Gastrocnemius medialis (tissue), 4 donors: Measurements from ENCODE around the gene TERT. TPM values are rescaled to one million over a fixed set of nuclear protein-coding genes. Genes with fewer than 3 reads are reported as not detected.
"Not testable (repeated sequence)": the region's sequence is repeated elsewhere in the genome, so short reads cannot be mapped to it uniquely, and the experiment has no call there.

ENCODE experiments used
- ATAC-seq, 2 donors: fragments of 150-250 bp; one replicate each; pipeline ENCODE4 v1.9.1; 2016
- DNase-seq, 2 donors: peaks; one replicate each; pipeline ENCODE4 v3.0.0-alpha.2; 2019
- H3K27ac ChIP-seq, 4 donors: fragments of 200-600 bp; sonication (generic); 1 replicate in 1 of 4; 2 replicates in 3 of 4; pipeline ENCODE4 v1.5.1; 2016 to 2018; ENCODE audit warnings: mild to moderate bottlenecking in 2 of 4, moderate library complexity in 1 of 4
- H3K27me3 ChIP-seq, 3 donors: fragments of 200-600 bp; sonication (generic) in 2 of 3; 1 replicate in 1 of 3; 2 replicates in 2 of 3; pipeline versions ENCODE4 v1.5.1 to v1.6.0; 2016 to 2019; ENCODE audit warnings: mild to moderate bottlenecking in 1 of 3, moderate library complexity in 1 of 3
- H3K36me3 ChIP-seq, 2 donors: fragments of 200-600 bp; sonication (generic) in 1 of 2; one replicate each; pipeline ENCODE4 v1.5.1; 2017 to 2018
- H3K4me1 ChIP-seq, 2 donors: fragments of 200-600 bp; sonication (generic) in 1 of 2; one replicate each; pipeline ENCODE4 v1.5.1; 2016 to 2017; ENCODE audit warnings: mild to moderate bottlenecking in 2 of 2
- H3K4me3 ChIP-seq, 4 donors: fragments of 200-600 bp; sonication (generic) in 3 of 4; 1 replicate in 1 of 4; 2 replicates in 3 of 4; pipeline ENCODE4 v1.5.1; 2016 to 2019; ENCODE audit warnings: mild to moderate bottlenecking in 2 of 4
- H3K9me3 ChIP-seq, 3 donors: fragments of 200-600 bp; sonication (generic) in 2 of 3; 1 replicate in 1 of 3; 2 replicates in 2 of 3; pipeline ENCODE4 v1.5.1; 2016 to 2019
- CTCF ChIP-seq, 5 experiments: fragments of 450-650 bp in 3 of 5; fragments of 200-600 bp in 2 of 5; sonication (generic) in 2 of 5; IDR thresholded peaks in 4 of 5; conservative IDR thresholded peaks in 1 of 5; 1 replicate in 4 of 5; 2 replicates in 1 of 5; pipeline ENCODE4 v1.5.1; 2016 to 2019; ENCODE audit warnings: antibody characterized with exemption in 5 of 5, mild to moderate bottlenecking in 3 of 5, moderate library complexity in 3 of 5
- POLR2A ChIP-seq, 2 donors: fragments of 450-650 bp; IDR thresholded peaks; one replicate each; pipeline ENCODE4 v1.6.1; 2017; ENCODE audit warnings: antibody characterized with exemption in 2 of 2, mild to moderate bottlenecking in 2 of 2, moderate library complexity in 2 of 2
- in situ Hi-C, 4 donors: fragments of 200-750 bp; cut with MboI; loops; one replicate each; pipeline versions ENCODE4 v1.15.0 to v1.8.0; 2017; ENCODE audit warnings: low sequenced_read_pairs in 4 of 4
- intact Hi-C: fragments of 100-400 bp; cut with DNase I; formaldehyde crosslinking; loops from one replicate; pipeline ENCODE4 v1.15.1; 2023; ENCODE audit warnings: low total_unique reads
- total RNA-seq, 4 donors: library from RNA; depleted of rRNA; stranded (reverse); fragments of >200 nt; gene quantifications; one replicate each; pipeline versions ENCODE4 v1.1.0 to v1.2.3, GENCODE V29; 2016

Gene TERT
- total RNA-seq, 4 donors from 2014 or later, result not detected

- no peaks in the 10 kb centered on the region for H3K36me3 ChIP-seq
- DNase-seq (no peak), ATAC-seq (no peak)
- H3K27ac ChIP-seq, result no peak overlapping the region
- H3K4me3 ChIP-seq, result no peak overlapping the region
- in situ Hi-C loops (no loop called here), intact Hi-C loops (no loop called here)
- H3K9me3 ChIP-seq, result no peaks in the 10 kb centered on the region
- no peak for TF ChIP-seq CTCF (IDR thresholded peaks at IDR 0.05 in 4 of 5, conservative IDR thresholded peaks at IDR 0.05 in 1 of 5)
- no peak for TF ChIP-seq POLR2A (IDR thresholded peaks at IDR 0.05)
- H3K4me1 ChIP-seq, result no peaks in the 10 kb centered on the region
- peaks cover 9 to 36% (median 22%) of the 10 kb centered on the region in 3 donors for H3K27me3 ChIP-seq
Observed at GRCh38 chr5:1291611-1292080, 3.2 kb downstream of the TERT start.

GRCh38 chr5:1290956-1291355 is 3.9 kb downstream of the TERT start:
- intact Hi-C loops, DNase-seq, H3K9me3 ChIP-seq, H3K36me3 ChIP-seq, H3K4me3 ChIP-seq, H3K27ac ChIP-seq, H3K4me1 ChIP-seq, ATAC-seq, in situ Hi-C loops: not testable (repeated sequence)
- peaks cover 8 to 31% (median 16%) of the 10 kb centered on the region in 3 donors for H3K27me3 ChIP-seq

GRCh38 chr5:1289559-1289958 is 5.3 kb downstream of the TERT start:
- H3K4me1 ChIP-seq, in situ Hi-C loops, ATAC-seq, H3K4me3 ChIP-seq, H3K27ac ChIP-seq, intact Hi-C loops, H3K36me3 ChIP-seq, H3K9me3 ChIP-seq, DNase-seq: not testable (repeated sequence)
- peaks cover 4 to 20% (median 6%) of the 10 kb centered on the region in 3 donors for H3K27me3 ChIP-seq

GRCh38 chr5:1288439-1289335 is 6.2 kb downstream of the TERT start:
- TF ChIP-seq CTCF (IDR thresholded peaks at IDR 0.05 in 4 of 5, conservative IDR thresholded peaks at IDR 0.05 in 1 of 5), result no peak
- no peak for TF ChIP-seq POLR2A (IDR thresholded peaks at IDR 0.05)
- H3K27ac ChIP-seq, result no peak overlapping the region
- DNase-seq (no peak), ATAC-seq (no peak)
- in situ Hi-C loops (no loop called here), intact Hi-C loops (no loop called here)
- H3K4me3 ChIP-seq, result no peak overlapping the region
- H3K4me1 ChIP-seq, result no peaks in the 10 kb centered on the region
- H3K36me3 ChIP-seq, result no peaks in the 10 kb centered on the region
- no peaks in the 10 kb centered on the region for H3K9me3 ChIP-seq
- peaks cover 0 to 12% (median 0%) of the 10 kb centered on the region in 3 donors for H3K27me3 ChIP-seq

- Histone ChIP-seq H3K9me3 (no peaks in the 10 kb centered on the region), H3K27ac (no peak overlapping the region), H3K4me3 (no peak overlapping the region), H3K27me3 (no peaks in the 10 kb centered on the region), H3K36me3 (no peaks in the 10 kb centered on the region), H3K4me1 (no peaks in the 10 kb centered on the region)
- TF ChIP-seq POLR2A (IDR thresholded peaks at IDR 0.05), result no peak
- intact Hi-C loops, result no loop called here
- DNase-seq (no peak), ATAC-seq (no peak)
- in situ Hi-C loops, result no loop called here
Observed at GRCh38 chr5:1285883-1286291, 9.0 kb downstream of the TERT start.

GRCh38 chr5:1285141-1285540 is 9.7 kb downstream of the TERT start:
- no peaks in the 10 kb centered on the region for H3K9me3 ChIP-seq
- H3K4me1 ChIP-seq, result no peaks in the 10 kb centered on the region
- no peak overlapping the region for H3K27ac ChIP-seq
- DNase-seq, result no peak
- in situ Hi-C loops, result no loop called here
- no peaks in the 10 kb centered on the region for H3K27me3 ChIP-seq
- TF ChIP-seq POLR2A (IDR thresholded peaks at IDR 0.05) (no peak), CTCF (IDR thresholded peaks at IDR 0.05 in 4 of 5, conservative IDR thresholded peaks at IDR 0.05 in 1 of 5) (no peak)
- ATAC-seq, result no peak
- H3K4me3 ChIP-seq, result no peak overlapping the region
- H3K36me3 ChIP-seq, result no peaks in the 10 kb centered on the region
- intact Hi-C loops, result no loop called here

GRCh38 chr5:1284336-1284970 is 10.4 kb downstream of the TERT start:
- H3K27me3 ChIP-seq, in situ Hi-C loops, intact Hi-C loops, ATAC-seq, H3K4me3 ChIP-seq, H3K36me3 ChIP-seq, H3K4me1 ChIP-seq, H3K27ac ChIP-seq, H3K9me3 ChIP-seq, DNase-seq: not testable (repeated sequence)

- intact Hi-C loops, H3K4me1 ChIP-seq, H3K36me3 ChIP-seq, H3K27ac ChIP-seq, ATAC-seq, H3K9me3 ChIP-seq, H3K27me3 ChIP-seq, DNase-seq, in situ Hi-C loops, H3K4me3 ChIP-seq: not testable (repeated sequence)
Observed at GRCh38 chr5:1283729-1284041, 11.2 kb downstream of the TERT start.
